H54 (cell line): ENCODE results near the gene VSIG10L2.
"Not testable (repeated sequence)": the region's sequence is repeated elsewhere in the genome, so short reads cannot be mapped to it uniquely, and the experiment has no call there.

ENCODE experiments used
- DNase-seq: peaks from one replicate; pipeline ENCODE4 v3.0.0; 2011; ENCODE audit warnings: low spot score, mixed read lengths; ENCODE audit not compliant: insufficient read length
- FAIRE-seq: peaks from 3 replicates; lab custom pipeline; 2011; peaks lifted over from hg19 to GRCh38; lab: Jason Lieb, UNC
- POLR2A ChIP-seq: IDR thresholded peaks from 2 replicates; pipeline ENCODE4 v1.6.1; 2011; ENCODE audit warnings: low read depth, mild to moderate bottlenecking, low read length

Gene VSIG10L2

GRCh38 chr11:125945797-125946520 is at the start of gene VSIG10L2:
VSIG10L2 (plus strand) TSS chr11:125946044; CDS start chr11:125946056, 12 bp downstream.
- FAIRE-seq (no peak), DNase-seq (no peak)
- no peak for TF ChIP-seq POLR2A

- DNase-seq (no peak), FAIRE-seq (no peak)
- TF ChIP-seq POLR2A: no peak
Measured at GRCh38 chr11:125901872-125902271, 44.0 kb upstream of the VSIG10L2 start.

GRCh38 chr11:125902277-125902926 is 43.4 kb upstream of the VSIG10L2 start:
- no peak for TF ChIP-seq POLR2A
- FAIRE-seq: no peak
- DNase-seq: no peak

DNA sequence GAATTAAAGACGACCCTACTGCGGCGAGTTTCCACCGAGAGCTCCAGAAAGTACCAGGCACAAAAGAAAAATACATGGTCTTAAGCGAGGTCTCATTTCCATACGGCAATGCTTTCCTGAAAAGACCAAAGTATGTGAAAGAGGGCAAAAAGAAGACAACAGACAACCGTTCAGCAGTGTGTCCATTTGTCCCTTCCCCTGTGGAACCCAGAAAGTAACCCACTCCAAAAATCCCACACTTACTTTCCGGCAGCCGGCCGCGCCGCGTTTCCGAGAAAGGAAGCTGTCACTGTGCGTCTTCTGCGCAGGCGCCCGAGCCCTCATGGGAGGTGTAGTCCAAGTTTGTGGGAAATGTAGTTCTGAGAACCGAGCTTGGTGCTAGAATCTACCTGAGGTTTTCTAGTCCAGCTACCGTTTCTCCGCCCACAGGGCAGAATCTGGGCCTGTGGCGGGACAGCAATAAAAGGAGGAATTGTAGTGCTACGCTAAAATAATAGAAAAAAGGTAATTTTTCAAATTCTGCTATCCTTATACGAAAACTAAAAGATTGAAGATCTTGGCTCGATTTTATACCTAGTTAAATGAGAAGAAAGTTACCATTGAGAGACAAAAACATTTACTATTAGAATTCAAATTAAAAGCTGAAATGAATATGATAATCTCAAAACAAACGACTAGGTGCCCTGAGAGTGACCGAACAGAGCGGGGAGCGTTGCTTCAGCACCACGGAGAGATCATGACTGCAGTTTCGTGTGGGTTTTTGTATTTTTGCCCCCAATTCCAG is 42.7 kb upstream of the VSIG10L2 start, which contains the start of gene PUS3:
TSS of gene PUS3 (minus strand) at position 280 of the 784 bp plus-strand sequence. CDS start 6,922 bp downstream, outside the sequence.
- DNase-seq: peak; percentile 70
- peak; percentile 45; the same call in 1 of the 2 replicates for TF ChIP-seq POLR2A
- peak; percentile 83 for FAIRE-seq

- FAIRE-seq (no peak), DNase-seq (no peak)
- TF ChIP-seq POLR2A: no peak
Measured at GRCh38 chr11:125903711-125904659, 41.9 kb upstream of the VSIG10L2 start, which contains the start of gene DDX25. DDX25 (plus strand) TSS chr11:125904508; CDS start chr11:125904518, 10 bp downstream.

- FAIRE-seq: no peak
- no peak for DNase-seq
Measured at GRCh38 chr11:125904678-125905077, 41.2 kb upstream of the VSIG10L2 start.

DNA sequence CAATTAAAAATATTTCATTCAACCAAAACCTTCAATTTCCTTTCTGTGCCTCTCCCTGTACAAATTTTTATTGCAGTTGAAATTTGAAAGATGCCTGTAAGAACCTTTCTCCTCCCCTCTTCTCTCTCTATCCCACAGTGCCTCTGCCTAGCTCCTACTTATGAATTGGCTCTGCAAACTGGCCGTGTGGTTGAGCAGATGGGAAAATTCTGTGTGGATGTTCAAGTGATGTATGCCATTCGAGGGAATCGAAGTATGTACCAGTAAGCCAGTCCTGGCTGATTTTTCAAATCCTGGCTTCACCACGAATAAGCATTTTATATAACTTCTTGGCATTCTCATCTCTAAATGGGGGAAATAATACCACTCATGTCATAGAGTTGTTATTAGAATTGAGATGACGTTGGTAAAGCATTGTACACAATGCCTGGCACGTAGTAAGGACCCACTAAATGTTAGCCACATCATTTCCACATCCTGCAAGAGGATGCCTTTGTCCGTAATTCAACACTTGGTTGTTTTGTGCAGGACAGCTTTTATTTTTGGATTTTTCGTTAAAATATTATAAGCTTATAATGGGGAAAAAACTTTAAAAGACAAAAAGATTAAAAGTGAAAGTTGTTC is 35.5 kb upstream of the VSIG10L2 start:
- FAIRE-seq (no peak), DNase-seq (no peak)

More at GRCh38 chr11:125904678-125905077, 41.2 kb upstream of the VSIG10L2 start:
- TF ChIP-seq POLR2A: no peak

GRCh38 chr11:125914601-125915000 is 31.2 kb upstream of the VSIG10L2 start:
- not testable (repeated sequence) for FAIRE-seq

More for the DNA sequence above, 35.5 kb upstream of the VSIG10L2 start:
- no peak for TF ChIP-seq POLR2A

DNA sequence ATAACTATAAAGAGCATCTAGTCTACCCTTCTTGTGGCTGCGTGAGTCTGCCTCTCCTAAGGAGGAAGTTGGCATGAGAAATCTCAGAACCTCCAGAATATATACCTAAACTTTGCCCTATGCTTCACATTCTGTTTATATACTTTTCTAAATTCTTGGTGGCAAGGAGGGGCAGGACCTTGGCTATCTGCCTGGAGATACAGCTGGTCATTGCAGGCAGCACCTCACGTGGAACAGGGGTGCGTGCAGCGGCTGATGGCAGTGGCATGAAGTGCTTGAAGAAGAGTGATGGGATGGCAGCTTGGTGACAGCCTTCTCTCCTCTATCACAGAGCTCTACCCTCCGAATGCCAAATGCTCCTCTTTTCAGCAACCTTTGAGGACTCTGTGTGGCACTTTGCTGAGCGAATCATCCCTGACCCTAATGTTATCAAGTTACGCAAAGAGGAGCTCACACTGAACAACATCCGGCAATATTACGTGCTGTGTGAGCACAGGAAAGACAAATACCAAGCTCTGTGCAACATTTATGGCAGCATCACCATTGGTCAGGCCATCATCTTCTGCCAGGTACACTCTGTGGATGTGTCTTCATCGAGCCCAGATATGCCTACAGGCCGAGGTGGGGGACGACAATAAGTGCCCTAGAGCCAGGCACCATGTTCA is 29.0 kb upstream of the VSIG10L2 start:
- DNase-seq: no peak
- TF ChIP-seq POLR2A: no peak
- FAIRE-seq: no peak

More at GRCh38 chr11:125914601-125915000, 31.2 kb upstream of the VSIG10L2 start:
- not testable (repeated sequence) for DNase-seq

DNA sequence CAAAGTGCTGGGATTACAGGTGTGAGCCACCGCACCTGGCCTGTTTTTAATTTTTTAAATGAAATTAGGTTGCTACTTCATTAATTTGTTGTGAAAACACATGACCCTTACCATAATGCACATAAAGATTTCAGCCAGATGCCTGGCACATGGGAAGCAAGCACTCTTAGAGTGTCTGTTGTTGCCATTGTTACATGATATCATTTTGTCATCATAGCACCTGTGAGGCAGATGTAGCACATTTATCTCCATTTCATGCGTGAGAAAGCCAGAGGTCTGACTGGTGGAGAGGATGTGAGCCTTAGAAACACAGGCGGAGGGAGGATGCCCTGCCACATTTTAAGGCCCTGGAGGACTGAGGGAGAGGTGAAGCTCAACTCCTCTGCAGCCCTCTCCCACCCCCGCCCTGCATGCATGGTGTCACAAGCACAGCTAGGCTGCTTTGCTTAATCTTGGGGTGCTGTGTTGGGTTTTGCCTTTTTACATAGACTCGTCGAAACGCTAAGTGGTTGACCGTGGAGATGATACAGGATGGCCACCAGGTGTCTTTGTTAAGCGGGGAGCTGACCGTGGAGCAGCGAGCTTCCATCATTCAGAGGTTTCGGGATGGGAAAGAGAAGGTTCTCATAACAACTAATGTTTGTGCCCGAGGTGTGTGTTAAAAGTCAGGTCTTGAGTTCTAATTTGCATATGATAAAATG is 27.6 kb upstream of the VSIG10L2 start:
- FAIRE-seq (no peak), DNase-seq (no peak)
- TF ChIP-seq POLR2A: no peak

DNA sequence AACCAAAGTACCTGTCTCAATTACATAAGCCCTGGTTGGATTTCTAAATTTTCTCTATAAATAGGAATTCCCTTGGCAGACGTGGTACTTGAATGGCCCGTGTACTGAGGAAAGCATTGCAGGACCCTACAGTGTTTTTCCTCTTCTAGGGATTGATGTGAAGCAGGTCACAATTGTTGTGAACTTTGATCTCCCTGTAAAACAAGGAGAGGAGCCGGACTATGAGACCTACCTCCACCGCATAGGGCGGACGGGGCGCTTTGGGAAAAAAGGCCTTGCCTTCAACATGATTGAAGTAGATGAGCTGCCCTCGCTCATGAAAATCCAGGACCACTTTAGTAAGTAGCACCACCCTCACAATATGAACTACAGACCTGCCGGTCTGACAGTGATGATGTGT is 24.8 kb upstream of the VSIG10L2 start:
- no peak for DNase-seq
- no peak for TF ChIP-seq POLR2A
- FAIRE-seq: no peak

DNA sequence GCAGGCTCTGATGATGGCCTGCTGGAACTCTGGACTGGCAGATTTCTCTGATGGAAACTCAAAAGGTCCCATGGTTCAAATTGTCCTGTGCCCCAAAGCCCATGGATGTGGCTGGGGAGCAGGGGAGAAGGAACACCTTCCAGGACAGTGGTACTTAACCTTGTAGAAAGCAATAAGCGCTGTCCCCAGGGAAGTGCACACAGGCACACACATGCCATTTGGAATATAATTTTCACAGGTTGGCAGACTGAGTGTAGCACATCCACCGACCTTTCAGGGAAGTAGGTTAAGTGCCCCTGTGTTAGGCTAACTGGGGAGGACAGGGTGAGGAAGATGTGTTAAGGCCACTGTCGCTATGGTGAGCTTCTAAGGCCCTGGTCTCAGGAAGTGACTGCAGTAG is 23.7 kb upstream of the VSIG10L2 start:
- FAIRE-seq (no peak), DNase-seq (no peak)
- no peak for TF ChIP-seq POLR2A
